GM23338 (cell line): ENCODE results near the gene CASP2. TPM values are rescaled to one million over a fixed set of nuclear protein-coding genes. Genes with fewer than 3 reads are reported as not detected.

Experiments
- ATAC-seq: fragments of 200-7000 bp; cut with Tn5 transposase; 3 replicates; pipeline ENCODE4 v1.9.1; 2020
- DNase-seq: peaks from one replicate; pipeline ENCODE4 v3.0.0-alpha.2; 2015; ENCODE audit warnings: low spot score
- H2AFZ ChIP-seq: fragments of 200-600 bp; sonication (generic); 2 replicates; pipeline ENCODE4 v1.8.0; 2016; ENCODE audit warnings: antibody characterized with exemption, mild to moderate bottlenecking, moderate library complexity
- H3F3A ChIP-seq: fragments of 200-600 bp; sonication (generic); replicated peaks from 2 replicates; pipeline ENCODE4 v1.8.0; 2017; ENCODE audit warnings: antibody characterized with exemption, mixed run types, low read depth
- H3K27ac ChIP-seq: fragments of 200-600 bp; sonication (generic); 2 replicates; pipeline ENCODE4 v1.6.1; 2016; ENCODE audit warnings: low read depth
- H3K27me3 ChIP-seq: fragments of 200-600 bp; sonication (generic); 2 replicates; pipeline ENCODE4 v1.8.0; 2016; ENCODE audit warnings: mild to moderate bottlenecking, mixed run types, moderate library complexity; ENCODE audit not compliant: insufficient read depth
- H3K36me3 ChIP-seq: fragments of 200-600 bp; sonication (generic); 2 replicates; pipeline ENCODE4 v1.8.0; 2016; ENCODE audit warnings: mild to moderate bottlenecking; ENCODE audit not compliant: insufficient read depth
- H3K4me1 ChIP-seq: fragments of 200-600 bp; sonication (generic); 2 replicates; pipeline ENCODE4 v1.8.0; 2016; ENCODE audit warnings: mild to moderate bottlenecking, moderate library complexity; ENCODE audit not compliant: insufficient read depth
- H3K4me2 ChIP-seq: fragments of 200-600 bp; sonication (generic); 2 replicates; pipeline ENCODE4 v1.7.1; 2017; ENCODE audit warnings: mixed run types
- H3K4me3 ChIP-seq: fragments of 200-600 bp; sonication (generic); 2 replicates; pipeline ENCODE4 v1.6.1; 2016; ENCODE audit warnings: mixed run types
- H3K79me2 ChIP-seq: fragments of 200-600 bp; sonication (generic); replicated peaks from 2 replicates; pipeline ENCODE4 v1.8.0; 2017; ENCODE audit warnings: mild to moderate bottlenecking; ENCODE audit not compliant: insufficient read depth
- H3K9me2 ChIP-seq: fragments of 200-600 bp; sonication (generic); 2 replicates; pipeline ENCODE4 v1.8.0; 2017; ENCODE audit not compliant: insufficient read depth
- H4K20me1 ChIP-seq: fragments of 200-600 bp; sonication (generic); replicated peaks from 2 replicates; pipeline ENCODE4 v1.8.0; 2017; ENCODE audit warnings: mild to moderate bottlenecking; ENCODE audit not compliant: insufficient read depth
- H3K27ac Mint-ChIP-seq: 2 replicates; pipeline ENCODE4 v1.8.0; 2020; ENCODE audit warnings: inconsistent platforms, mild to moderate bottlenecking, moderate library complexity, mixed read lengths
- H3K27me3 Mint-ChIP-seq: 3 replicates; pipeline ENCODE4 v1.8.0; 2022; ENCODE audit warnings: low read depth, mild to moderate bottlenecking, moderate library complexity, mixed read lengths, inconsistent platforms; ENCODE audit not compliant: insufficient read depth, poor library complexity
- H3K36me3 Mint-ChIP-seq: 3 replicates; pipeline ENCODE4 v1.8.0; 2021; ENCODE audit warnings: low read depth, mild to moderate bottlenecking, inconsistent platforms, moderate library complexity, mixed read lengths
- H3K4me1 Mint-ChIP-seq: 3 replicates; pipeline ENCODE4 v1.8.0; 2020; ENCODE audit warnings: mild to moderate bottlenecking, inconsistent platforms, mixed read lengths
- H3K4me3 Mint-ChIP-seq: 3 replicates; pipeline ENCODE4 v1.8.0; 2021; ENCODE audit warnings: moderate library complexity, mild to moderate bottlenecking, inconsistent platforms, mixed read lengths
- H3K9me3 Mint-ChIP-seq: 3 replicates; pipeline ENCODE4 v1.8.0; 2020; ENCODE audit warnings: moderate library complexity, mild to moderate bottlenecking, inconsistent platforms, mixed read lengths
- CTCF ChIP-seq, 2 experiments: fragments of 200-600 bp in 1 of 2; sonication (generic) in 1 of 2; conservative IDR thresholded peaks; 2 replicates each; pipeline versions ENCODE4 v1.5.1 to v1.6.1; 2016 to 2017; ENCODE audit warnings: antibody characterized with exemption in 2 of 2, low read depth in 2 of 2, mild to moderate bottlenecking in 2 of 2, moderate library complexity in 1 of 2
- ETS1 ChIP-seq: IDR thresholded peaks from 2 replicates; pipeline ENCODE4 v1.6.1; 2016; ENCODE audit warnings: antibody characterized with exemption
- EZH2 ChIP-seq: fragments of 200-600 bp; sonication (generic); IDR thresholded peaks from one replicate; pipeline ENCODE4 v1.8.0; 2017; ENCODE audit warnings: antibody characterized with exemption, mild to moderate bottlenecking, low read depth; ENCODE audit not compliant: unreplicated experiment
- EZH2phosphoT487 ChIP-seq: fragments of 200-600 bp; sonication (generic); IDR thresholded peaks from one replicate; pipeline ENCODE4 v1.8.1; 2018; ENCODE audit warnings: antibody characterized with exemption; ENCODE audit not compliant: unreplicated experiment
- JUNB ChIP-seq: IDR thresholded peaks from one replicate; pipeline ENCODE4 v1.6.1; 2016; ENCODE audit warnings: antibody characterized with exemption; ENCODE audit not compliant: unreplicated experiment
- NANOG ChIP-seq: IDR thresholded peaks from 2 replicates; pipeline ENCODE4 v1.6.1; 2016; ENCODE audit warnings: antibody characterized with exemption, borderline replicate concordance
- POLR2AphosphoS5 ChIP-seq: IDR thresholded peaks from 2 replicates; pipeline ENCODE4 v1.6.1; 2016; ENCODE audit warnings: antibody characterized with exemption, low read depth
- REST ChIP-seq: IDR thresholded peaks from one replicate; pipeline ENCODE4 v1.6.1; 2018; ENCODE audit warnings: antibody characterized with exemption; ENCODE audit not compliant: unreplicated experiment
- STAT1 ChIP-seq: IDR thresholded peaks from one replicate; pipeline ENCODE4 v1.6.1; 2016; ENCODE audit warnings: antibody characterized with exemption; ENCODE audit not compliant: unreplicated experiment
- ZNF114 ChIP-seq: fragments of 250-450 bp; sonication (Bioruptor Pico); IDR thresholded peaks from 2 replicates; pipeline ENCODE4 v1.5.0; 2020; ENCODE audit warnings: mild to moderate bottlenecking, moderate library complexity
- ZNF331 ChIP-seq: fragments of 250-450 bp; sonication (Bioruptor Pico); IDR thresholded peaks from 2 replicates; pipeline ENCODE4 v1.5.0; 2020; ENCODE audit warnings: low read depth, mild to moderate bottlenecking, moderate library complexity
- ZNF462 ChIP-seq: fragments of 250-450 bp; sonication (Bioruptor Pico); IDR thresholded peaks from 2 replicates; pipeline ENCODE4 v1.5.0; 2020; ENCODE audit warnings: mild to moderate bottlenecking, moderate library complexity
- polyA plus RNA-seq: library from polyadenylated mRNA; unstranded; fragments of >200 nt; fragmentation: Nextera tagmentation; extraction: Ambion mirVana; gene quantifications from 2 replicates; pipeline ENCODE4 v1.2.1, GENCODE V29; 2016
- total RNA-seq: library from RNA; depleted of rRNA; stranded (reverse); fragments of >200 nt; shearing (Covaris generic); gene quantifications from 2 replicates; pipeline ENCODE4 v1.2.3, GENCODE V29; 2014

The CASP2 gene
- total and polyA plus RNA-seq, 2 experiments from 2014 or later = 17.7 to 21.8 TPM

GRCh38 chr7:143287935-143288826 is at the start of gene CASP2 (continued):
- no peak for TF ChIP-seq NANOG

GRCh38 chr7:143239813-143240212 is 48.3 kb upstream of the CASP2 start:
- ATAC-seq (no peak), DNase-seq (no peak)
- Histone ChIP-seq H3K27ac (no peak overlapping the region), H3K9me2 (no peaks in the 10 kb centered on the region), H3K27me3 (no peaks in the 10 kb centered on the region), H3K36me3 (no peaks in the 10 kb centered on the region), H3K4me2 (no peak overlapping the region), H3F3A (no peaks in the 10 kb centered on the region), H3K4me3 (no peak overlapping the region), H4K20me1 (no peaks in the 10 kb centered on the region), H2AFZ (no peak overlapping the region), H3K4me1 (no peaks in the 10 kb centered on the region), H3K79me2 (no peaks in the 10 kb centered on the region)
- Mint-ChIP-seq H3K4me3 (no peak overlapping the region), H3K27me3 (peaks cover 5% of the 10 kb centered on the region), H3K27ac (no peak overlapping the region), H3K4me1 (no peaks in the 10 kb centered on the region; the same call in 2 of the 3 replicates), H3K9me3 (peaks cover 17% of the 10 kb centered on the region), H3K36me3 (no peaks in the 10 kb centered on the region)
- no peak for TF ChIP-seq POLR2AphosphoS5
- TF ChIP-seq CTCF (conservative IDR thresholded peaks at IDR 0.05; ENCODE audit: low read depth in 2 of 2) = no peak
- no peak for TF ChIP-seq EZH2
- no peak for TF ChIP-seq REST
- TF ChIP-seq ZNF462 = no peak
- no peak for TF ChIP-seq NANOG
- no peak for TF ChIP-seq ETS1
- no peak for TF ChIP-seq STAT1
- no peak for TF ChIP-seq EZH2phosphoT487
- no peak for TF ChIP-seq ZNF331 (CRISPR knock-in tag)
- no peak for TF ChIP-seq ZNF114 (CRISPR knock-in tag)
- TF ChIP-seq JUNB = no peak
